ENCODE data around the gene SCD. TPM values are rescaled to one million over a fixed set of nuclear protein-coding genes. Genes with fewer than 3 reads are reported as not detected.
"Not testable (repeated sequence)": the region's sequence is repeated elsewhere in the genome, so short reads cannot be mapped to it uniquely, and the experiment has no call there.

SCD gene
- total RNA-seq (2014; rRNA removed; shearing (Covaris generic)) (19.5 and 24.2 TPM in 2 replicates), polyA plus RNA-seq (2016; fragmentation: Nextera tagmentation; extraction: Ambion mirVana) (18.6 and 19.5 TPM in 2 replicates)

DNA sequence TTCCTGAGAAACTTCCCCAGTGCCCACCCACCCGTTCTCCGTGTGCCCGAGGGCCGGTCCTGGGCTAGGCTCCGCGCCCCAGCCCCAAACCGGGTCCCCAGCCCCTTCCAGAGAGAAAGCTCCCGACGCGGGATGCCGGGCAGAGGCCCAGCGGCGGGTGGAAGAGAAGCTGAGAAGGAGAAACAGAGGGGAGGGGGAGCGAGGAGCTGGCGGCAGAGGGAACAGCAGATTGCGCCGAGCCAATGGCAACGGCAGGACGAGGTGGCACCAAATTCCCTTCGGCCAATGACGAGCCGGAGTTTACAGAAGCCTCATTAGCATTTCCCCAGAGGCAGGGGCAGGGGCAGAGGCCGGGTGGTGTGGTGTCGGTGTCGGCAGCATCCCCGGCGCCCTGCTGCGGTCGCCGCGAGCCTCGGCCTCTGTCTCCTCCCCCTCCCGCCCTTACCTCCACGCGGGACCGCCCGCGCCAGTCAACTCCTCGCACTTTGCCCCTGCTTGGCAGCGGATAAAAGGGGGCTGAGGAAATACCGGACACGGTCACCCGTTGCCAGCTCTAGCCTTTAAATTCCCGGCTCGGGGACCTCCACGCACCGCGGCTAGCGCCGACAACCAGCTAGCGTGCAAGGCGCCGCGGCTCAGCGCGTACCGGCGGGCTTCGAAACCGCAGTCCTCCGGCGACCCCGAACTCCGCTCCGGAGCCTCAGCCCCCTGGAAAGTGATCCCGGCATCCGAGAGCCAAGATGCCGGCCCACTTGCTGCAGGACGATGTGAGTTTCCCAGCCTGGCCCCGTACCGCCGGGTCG lies at the start of gene SCD:
SCD (plus strand) TSS at position 469 of the 803 bp plus-strand sequence; CDS start at position 741, 272 bp downstream.
- H3K4me3 ChIP-seq, result peak within 1 kb of the TSS; percentile 91
- H3K27me3 ChIP-seq (replicated peaks; ENCODE audit: insufficient read depth), result no peaks in the 10 kb centered on the region
- H3K4me1 ChIP-seq (ENCODE audit: insufficient read depth), result peaks cover 7% of the 10 kb centered on the region; the same call in 1 of the 2 replicates
- H3F3A ChIP-seq (ENCODE audit: insufficient read depth), result no peaks in the 10 kb centered on the region
- peak within 1 kb of the TSS; percentile 81 for H3K9ac ChIP-seq
- no peaks in the 10 kb centered on the region for H3K9me3 ChIP-seq (ENCODE audit: low read depth)
- TF ChIP-seq EZH2phosphoT487 (IDR thresholded peaks at IDR 0.05; ENCODE audit: insufficient read depth, low read depth), result no peak
- TF ChIP-seq EZH2 (IDR thresholded peaks at IDR 0.05; ENCODE audit: insufficient read depth, poor library complexity, severe bottlenecking), result no peak
- peak within 1 kb of the TSS; percentile 86 for H3K4me2 ChIP-seq (ENCODE audit: unreplicated experiment)
- WGBS, 2 experiments (ENCODE audit: low coverage in 1 of 2, low lambda C conversion rate in 2 of 2, missing lambda C conversion rate in 2 of 2), result 1% methylated on average over 60 to 73 of the region's 73 CpGs
- in situ Hi-C loops (cut with MboI), result loop anchor here (10.0 to 25.0 kb wide), 2 partner anchors 168 to 540 kb away; partner anchors contain the start of gene SEC31B
- H2AFZ ChIP-seq, result peak within 1 kb of the TSS; percentile 90
- H3K79me2 ChIP-seq (ENCODE audit: insufficient read depth), result 0 out of 2 replicates have a peak, but pooled peaks cover 14% of the 10 kb centered on the region
- no peaks in the 10 kb centered on the region for H4K20me1 ChIP-seq (ENCODE audit: insufficient read depth)
- H3K9me2 ChIP-seq (ENCODE audit: insufficient read depth), result no peaks in the 10 kb centered on the region
- no peaks in the 10 kb centered on the region for H3K36me3 ChIP-seq (ENCODE audit: low read depth)
- DNase-seq, result peak; percentile 85
- H3K27ac ChIP-seq, result 0 out of 2 replicates have a peak within 1 kb of the TSS, but pooled peaks have one; percentile 6

DNA sequence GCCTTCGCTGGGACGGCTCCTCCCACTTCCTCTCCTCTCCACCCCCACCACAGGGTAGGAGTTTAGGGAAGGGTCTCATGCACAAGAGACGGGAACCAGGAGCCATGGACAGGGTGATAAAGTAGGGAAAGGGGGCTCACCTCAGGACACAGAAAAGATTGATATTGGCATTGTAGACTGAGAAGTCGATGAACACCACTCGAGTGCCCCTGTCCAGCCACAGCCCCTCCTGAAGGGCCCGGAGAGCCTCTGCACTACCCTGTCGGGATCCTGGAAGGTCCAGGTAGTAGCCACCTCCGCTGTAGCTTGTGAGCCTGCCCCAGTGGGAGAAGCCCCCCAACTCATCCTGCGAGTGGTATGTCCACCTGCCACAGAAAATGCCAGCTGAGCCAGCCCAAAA lies 49.8 kb upstream of the SCD start:
- Histone ChIP-seq H3K36me3 (ENCODE audit: low read depth) (no peaks in the 10 kb centered on the region), H4K20me1 (ENCODE audit: insufficient read depth) (no peaks in the 10 kb centered on the region), H3K27me3 (replicated peaks; ENCODE audit: insufficient read depth) (peaks cover 7% of the 10 kb centered on the region), H3K9me3 (ENCODE audit: low read depth) (no peaks in the 10 kb centered on the region), H3K4me2 (ENCODE audit: unreplicated experiment) (no peak overlapping the region), H3K4me3 (no peak overlapping the region), H3K9me2 (ENCODE audit: insufficient read depth) (no peaks in the 10 kb centered on the region), H3K9ac (no peak overlapping the region), H3K27ac (no peak overlapping the region), H3K79me2 (ENCODE audit: insufficient read depth) (no peaks in the 10 kb centered on the region), H2AFZ (no peak overlapping the region), H3F3A (ENCODE audit: insufficient read depth) (no peaks in the 10 kb centered on the region; the same call in 1 of the 2 replicates), H3K4me1 (ENCODE audit: insufficient read depth) (no peaks in the 10 kb centered on the region)
- no peak for DNase-seq
- 52 to 56% methylated on average over 9 of the region's 9 CpGs for WGBS, 2 experiments (ENCODE audit: low coverage in 1 of 2, low lambda C conversion rate in 2 of 2, missing lambda C conversion rate in 2 of 2)
- no peak for TF ChIP-seq EZH2 (IDR thresholded peaks at IDR 0.05; ENCODE audit: insufficient read depth, poor library complexity, severe bottlenecking)
- TF ChIP-seq EZH2phosphoT487 (IDR thresholded peaks at IDR 0.05; ENCODE audit: insufficient read depth, low read depth), result no peak
- in situ Hi-C loops (cut with MboI), result no loop called here

DNA sequence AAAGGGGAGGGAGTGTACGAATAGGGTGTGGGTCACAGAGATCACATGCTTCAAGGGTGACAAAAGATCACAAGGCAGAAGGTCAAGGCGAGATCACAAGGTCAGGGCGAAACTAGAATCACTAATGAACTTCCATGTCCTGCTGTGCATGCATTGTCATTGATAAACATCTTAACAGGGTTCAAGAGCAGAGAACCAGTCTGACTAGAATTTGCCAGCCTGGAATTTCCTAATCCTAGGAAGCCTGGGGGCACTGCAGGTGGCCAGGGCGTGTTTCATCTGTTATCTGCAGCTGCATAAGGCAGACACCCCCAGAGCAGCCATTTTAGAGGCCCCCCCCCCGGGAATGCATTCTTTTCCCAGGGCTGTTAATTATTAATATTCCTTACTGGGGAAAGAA lies 45.9 kb upstream of the SCD start:
- H3K9ac ChIP-seq; H3K27ac ChIP-seq; H3K4me3 ChIP-seq; H3K9me2 ChIP-seq (ENCODE audit: insufficient read depth); H3K4me1 ChIP-seq (ENCODE audit: insufficient read depth); H2AFZ ChIP-seq; H3K36me3 ChIP-seq (ENCODE audit: low read depth); in situ Hi-C loops (cut with MboI); H3K79me2 ChIP-seq (ENCODE audit: insufficient read depth); H3F3A ChIP-seq (ENCODE audit: insufficient read depth); DNase-seq; H3K9me3 ChIP-seq (ENCODE audit: low read depth); H4K20me1 ChIP-seq (ENCODE audit: insufficient read depth); H3K4me2 ChIP-seq (ENCODE audit: unreplicated experiment): not testable (repeated sequence)
- WGBS, 2 experiments (ENCODE audit: low coverage in 1 of 2, low lambda C conversion rate in 2 of 2, missing lambda C conversion rate in 2 of 2), result 43 to 44% methylated on average over 5 of the region's 5 CpGs
- peaks cover 22% of the 10 kb centered on the region for H3K27me3 ChIP-seq (replicated peaks; ENCODE audit: insufficient read depth)

DNA sequence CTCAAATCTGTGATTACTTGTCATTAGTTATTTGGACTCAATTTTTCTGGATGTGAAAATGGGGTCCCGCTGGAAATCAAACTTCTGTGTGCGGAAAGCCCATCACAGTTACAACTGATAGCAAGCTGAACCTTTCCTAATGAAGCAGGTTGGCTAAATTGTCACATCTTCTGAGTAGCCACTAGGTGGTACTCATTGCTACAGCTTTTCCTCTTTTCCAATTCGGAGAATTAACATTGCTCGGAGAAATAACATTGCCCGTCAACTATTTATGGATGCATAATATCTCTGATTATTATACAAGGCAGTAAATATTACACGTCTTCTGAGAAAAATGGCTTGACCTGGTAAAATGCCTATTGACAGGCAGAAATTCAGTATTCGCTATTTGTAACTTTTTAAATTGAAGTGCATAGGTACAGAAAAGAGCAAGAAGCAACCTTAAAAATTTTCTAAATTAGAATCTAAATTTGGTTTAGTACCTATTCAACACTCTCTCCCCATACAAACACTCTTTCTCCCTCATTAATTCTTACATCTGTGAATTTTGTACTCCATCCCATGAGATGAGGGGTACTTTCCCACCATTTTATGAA lies 43.2 kb upstream of the SCD start:
- in situ Hi-C loops (cut with MboI), result no loop called here
- Histone ChIP-seq H3K36me3 (ENCODE audit: low read depth) (no peaks in the 10 kb centered on the region), H3K79me2 (ENCODE audit: insufficient read depth) (no peaks in the 10 kb centered on the region), H2AFZ (no peak overlapping the region), H4K20me1 (ENCODE audit: insufficient read depth) (no peaks in the 10 kb centered on the region), H3K4me3 (no peak overlapping the region), H3K9ac (no peak overlapping the region), H3K4me1 (ENCODE audit: insufficient read depth) (peaks cover 10% of the 10 kb centered on the region; the same call in 1 of the 2 replicates), H3K27ac (no peak overlapping the region), H3K9me3 (ENCODE audit: low read depth) (no peaks in the 10 kb centered on the region), H3K4me2 (ENCODE audit: unreplicated experiment) (no peak overlapping the region), H3F3A (ENCODE audit: insufficient read depth) (no peaks in the 10 kb centered on the region; the same call in 1 of the 2 replicates), H3K27me3 (replicated peaks; ENCODE audit: insufficient read depth) (peaks cover 19% of the 10 kb centered on the region; the same call in 1 of the 2 replicates), H3K9me2 (ENCODE audit: insufficient read depth) (no peaks in the 10 kb centered on the region)
- DNase-seq, result peak; percentile 70
- TF ChIP-seq EZH2phosphoT487 (IDR thresholded peaks at IDR 0.05; ENCODE audit: insufficient read depth, low read depth), result no peak
- TF ChIP-seq EZH2 (IDR thresholded peaks at IDR 0.05; ENCODE audit: insufficient read depth, poor library complexity, severe bottlenecking), result no peak
- 16 to 17% methylated on average over 7 of the region's 7 CpGs for WGBS, 2 experiments (ENCODE audit: low coverage in 1 of 2, low lambda C conversion rate in 2 of 2, missing lambda C conversion rate in 2 of 2)
